DMS153 treated with DMSO at 0.1 percent for 48 hours (cell line): Measurements from ENCODE around the gene PSMB9.
"Not testable (repeated sequence)": the region's sequence is repeated elsewhere in the genome, so short reads cannot be mapped to it uniquely, and the experiment has no call there.

ENCODE experiments used
- DNase-seq: peaks from one replicate; lab custom pipeline; 2025; ENCODE audit not compliant: unreplicated experiment; lab: John Stamatoyannopoulos, UW

Gene PSMB9

GRCh38 chr6:32857156-32857891, 3.3 kb downstream of the PSMB9 start:
- no peak for DNase-seq

- DNase-seq: no peak
Observed at GRCh38 chr6:32858194-32858593, 4.2 kb downstream of the PSMB9 start.

- no peak for DNase-seq
Observed at GRCh38 chr6:32860674-32861073, 6.7 kb downstream of the PSMB9 start.

GRCh38 chr6:32862725-32863124, 8.7 kb downstream of the PSMB9 start:
- no peak for DNase-seq

- DNase-seq: no peak
Observed at GRCh38 chr6:32865724-32866443, 11.9 kb downstream of the PSMB9 start.

GRCh38 chr6:32867022-32867477, 13.1 kb downstream of the PSMB9 start:
- no peak for DNase-seq

GRCh38 chr6:32867554-32868256, 13.7 kb downstream of the PSMB9 start:
- no peak for DNase-seq

- DNase-seq: peak; percentile 16
Observed at GRCh38 chr6:32868257-32868788, 14.3 kb downstream of the PSMB9 start.

- DNase-seq: not testable (repeated sequence)
Observed at GRCh38 chr6:32873947-32874346, 20.0 kb downstream of the PSMB9 start.

- DNase-seq: no peak
Observed at GRCh38 chr6:32876603-32877002, 22.6 kb downstream of the PSMB9 start.

- DNase-seq: no peak
Observed at GRCh38 chr6:32879691-32880090, 25.7 kb downstream of the PSMB9 start.

- DNase-seq: not testable (repeated sequence)
Observed at GRCh38 chr6:32880962-32881361, 27.0 kb downstream of the PSMB9 start.

GRCh38 chr6:32882879-32883250, 28.9 kb downstream of the PSMB9 start:
- no peak for DNase-seq

GRCh38 chr6:32883789-32884188, 29.8 kb downstream of the PSMB9 start:
- no peak for DNase-seq

- DNase-seq: peak; percentile 51
Observed at GRCh38 chr6:32885698-32886286, 31.8 kb downstream of the PSMB9 start.

GRCh38 chr6:32886681-32887383, 32.8 kb downstream of the PSMB9 start:
- no peak for DNase-seq

- DNase-seq: no peak
Observed at GRCh38 chr6:32887616-32888015, 33.6 kb downstream of the PSMB9 start.

GRCh38 chr6:32888576-32888975, 34.6 kb downstream of the PSMB9 start:
- DNase-seq: no peak

GRCh38 chr6:32889533-32889932, 35.5 kb downstream of the PSMB9 start:
- no peak for DNase-seq

- DNase-seq: no peak
Observed at GRCh38 chr6:32890831-32891230, 36.8 kb downstream of the PSMB9 start.
